ENCODE results near the gene SLC6A1. TPM values are rescaled to one million over a fixed set of nuclear protein-coding genes. Genes with fewer than 3 reads are reported as not detected.

The SLC6A1 gene
- total and polyA plus RNA-seq, 3 donors from 2014 or later, result 13.9 to 14.7 (median 14.4) TPM

DNA sequence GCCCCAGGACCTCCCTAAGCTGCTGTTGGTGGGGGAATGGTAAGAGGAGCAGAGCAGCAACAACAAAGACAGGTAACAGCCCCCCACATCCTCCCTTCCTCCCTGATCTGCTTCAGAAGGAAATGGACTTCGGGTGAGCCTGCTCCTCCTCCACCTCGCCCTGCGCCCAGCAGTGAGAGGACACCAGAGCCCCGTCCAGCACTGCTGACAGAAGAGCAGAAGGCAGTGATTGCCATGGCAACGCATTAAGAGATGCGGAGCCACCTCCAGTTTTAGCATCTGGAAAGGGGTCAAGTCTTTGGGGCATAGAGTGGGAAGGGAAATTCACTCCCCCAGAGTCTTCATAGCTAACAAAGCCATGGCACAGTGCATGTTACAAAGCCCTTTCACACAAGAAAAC, 84.2 kb downstream of the SLC6A1 start:
- Histone ChIP-seq H3K27me3 (no peaks in the 10 kb centered on the region), H3K9me3 (no peaks in the 10 kb centered on the region), H3K36me3 (ENCODE audit: low read depth, missing control alignments) (no peaks in the 10 kb centered on the region), H3K4me3 (no peak overlapping the region), H3K27ac (no peak overlapping the region), H3K4me1 (no peaks in the 10 kb centered on the region)
- TF ChIP-seq, protein P1, sequence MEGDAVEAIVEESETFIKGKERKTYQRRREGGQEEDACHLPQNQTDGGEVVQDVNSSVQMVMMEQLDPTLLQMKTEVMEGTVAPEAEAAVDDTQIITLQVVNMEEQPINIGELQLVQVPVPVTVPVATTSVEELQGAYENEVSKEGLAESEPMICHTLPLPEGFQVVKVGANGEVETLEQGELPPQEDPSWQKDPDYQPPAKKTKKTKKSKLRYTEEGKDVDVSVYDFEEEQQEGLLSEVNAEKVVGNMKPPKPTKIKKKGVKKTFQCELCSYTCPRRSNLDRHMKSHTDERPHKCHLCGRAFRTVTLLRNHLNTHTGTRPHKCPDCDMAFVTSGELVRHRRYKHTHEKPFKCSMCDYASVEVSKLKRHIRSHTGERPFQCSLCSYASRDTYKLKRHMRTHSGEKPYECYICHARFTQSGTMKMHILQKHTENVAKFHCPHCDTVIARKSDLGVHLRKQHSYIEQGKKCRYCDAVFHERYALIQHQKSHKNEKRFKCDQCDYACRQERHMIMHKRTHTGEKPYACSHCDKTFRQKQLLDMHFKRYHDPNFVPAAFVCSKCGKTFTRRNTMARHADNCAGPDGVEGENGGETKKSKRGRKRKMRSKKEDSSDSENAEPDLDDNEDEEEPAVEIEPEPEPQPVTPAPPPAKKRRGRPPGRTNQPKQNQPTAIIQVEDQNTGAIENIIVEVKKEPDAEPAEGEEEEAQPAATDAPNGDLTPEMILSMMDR (IDR thresholded peaks at IDR 0.05), result no peak
- intact Hi-C loops (cut with DNase I; ENCODE audit: low total_unique reads), result no loop called here
- 52 to 57% methylated on average over 6 of the region's 6 CpGs for whole genome bisulfite sequencing, 2 donors
- no peak for DNase-seq

DNA sequence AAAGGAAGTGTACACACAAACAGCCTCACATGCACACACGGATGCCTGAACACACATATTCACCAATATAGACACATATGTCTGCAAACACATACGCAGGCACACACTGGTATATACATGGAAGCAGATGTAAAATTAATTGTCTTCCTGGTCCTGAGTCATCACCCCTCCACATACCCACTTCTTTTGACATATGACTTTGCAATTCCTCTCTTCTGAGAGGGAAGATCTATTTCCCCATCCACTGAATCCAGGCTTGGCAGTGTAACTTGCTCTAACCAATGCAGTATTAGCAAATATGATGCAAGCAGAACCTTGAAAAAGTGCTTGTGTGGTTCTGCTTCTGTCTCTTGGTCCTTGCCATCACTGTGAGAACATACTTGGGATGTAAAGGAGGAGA, 84.9 kb downstream of the SLC6A1 start:
- intact Hi-C loops (cut with DNase I; ENCODE audit: low total_unique reads), result no loop called here
- Histone ChIP-seq H3K27me3 (no peaks in the 10 kb centered on the region), H3K4me1 (no peaks in the 10 kb centered on the region), H3K36me3 (ENCODE audit: low read depth, missing control alignments) (no peaks in the 10 kb centered on the region), H3K4me3 (no peak overlapping the region), H3K9me3 (no peaks in the 10 kb centered on the region), H3K27ac (no peak overlapping the region)
- TF ChIP-seq, protein P1 (IDR thresholded peaks at IDR 0.05), result no peak
- no peak for TF ChIP-seq POLR2A (IDR thresholded peaks at IDR 0.05)
- WGBS, 2 donors, result 93 to 94% methylated on average over 2 of the region's 2 CpGs
- DNase-seq, result no peak

DNA sequence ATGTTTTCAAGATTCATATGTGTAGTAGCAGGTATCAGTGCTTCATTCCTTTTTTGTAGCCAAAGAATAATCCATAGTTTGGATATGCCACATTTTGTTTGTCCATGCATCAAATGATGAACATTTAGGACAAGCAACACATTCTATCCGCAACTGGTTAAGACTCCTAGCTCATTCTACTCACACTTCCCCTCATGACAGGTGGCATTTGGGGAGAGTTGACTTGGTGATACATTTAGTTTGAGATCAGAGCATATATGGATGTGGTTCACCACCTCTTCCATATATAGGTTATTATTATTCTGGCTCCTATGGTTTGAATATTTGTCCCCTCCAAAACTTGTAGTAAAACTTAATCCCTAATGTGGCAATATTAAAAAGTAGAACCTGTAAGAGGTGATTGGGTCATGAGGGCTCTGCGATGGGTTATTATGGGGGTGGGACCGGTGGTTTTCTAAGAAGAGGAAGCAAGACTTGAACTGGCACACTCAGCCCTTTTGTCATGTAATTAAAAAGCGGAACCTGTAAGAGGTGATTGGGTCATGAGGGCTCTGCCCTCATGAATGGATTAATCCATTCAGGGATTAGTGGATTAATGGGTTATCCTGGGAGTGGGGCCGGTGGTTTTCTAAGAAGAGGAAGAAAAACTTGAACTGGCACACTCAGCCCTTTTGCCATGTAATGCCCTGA, 86.4 kb downstream of the SLC6A1 start:
- intact Hi-C loops (cut with DNase I; ENCODE audit: low total_unique reads), result no loop called here
- Histone ChIP-seq H3K27me3 (no peaks in the 10 kb centered on the region), H3K4me1 (no peaks in the 10 kb centered on the region), H3K36me3 (ENCODE audit: low read depth, missing control alignments) (no peaks in the 10 kb centered on the region), H3K9me3 (no peaks in the 10 kb centered on the region), H3K4me3 (no peak overlapping the region), H3K27ac (no peak overlapping the region)
- DNase-seq, result no peak
- TF ChIP-seq POLR2A (IDR thresholded peaks at IDR 0.05), result no peak
- TF ChIP-seq, protein P1 (IDR thresholded peaks at IDR 0.05), result no peak
- 82 to 85% methylated on average over 5 of the region's 5 CpGs for WGBS, 2 donors

DNA sequence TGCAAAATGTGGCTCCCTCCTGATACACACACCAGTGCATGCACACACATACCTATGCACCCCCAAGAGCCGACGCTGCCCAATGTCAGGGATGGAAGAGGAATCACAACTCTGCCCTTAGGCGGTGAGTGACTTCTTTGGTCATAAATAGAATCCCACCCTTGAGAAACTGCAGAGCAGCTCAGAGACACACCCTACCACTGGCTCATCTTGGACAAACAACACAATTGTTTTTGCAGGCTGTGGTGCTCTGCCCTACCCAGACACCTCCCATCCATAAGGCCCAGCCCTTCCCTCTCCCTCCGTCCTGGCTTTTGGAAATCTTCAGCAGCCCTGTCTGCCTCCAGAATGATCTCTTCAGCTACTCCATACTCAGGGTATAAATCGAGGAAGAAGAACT, 87.9 kb downstream of the SLC6A1 start:
- Histone ChIP-seq H3K4me1 (no peaks in the 10 kb centered on the region), H3K36me3 (ENCODE audit: low read depth, missing control alignments) (no peaks in the 10 kb centered on the region), H3K4me3 (no peak overlapping the region), H3K27ac (no peak overlapping the region), H3K27me3 (no peaks in the 10 kb centered on the region), H3K9me3 (no peaks in the 10 kb centered on the region)
- TF ChIP-seq, protein P1 (IDR thresholded peaks at IDR 0.05), result no peak
- no peak for TF ChIP-seq POLR2A (IDR thresholded peaks at IDR 0.05)
- WGBS, 2 donors, result 87 to 88% methylated on average over 5 of the region's 5 CpGs
- no peak for DNase-seq
- intact Hi-C loops (cut with DNase I; ENCODE audit: low total_unique reads), result no loop called here

DNA sequence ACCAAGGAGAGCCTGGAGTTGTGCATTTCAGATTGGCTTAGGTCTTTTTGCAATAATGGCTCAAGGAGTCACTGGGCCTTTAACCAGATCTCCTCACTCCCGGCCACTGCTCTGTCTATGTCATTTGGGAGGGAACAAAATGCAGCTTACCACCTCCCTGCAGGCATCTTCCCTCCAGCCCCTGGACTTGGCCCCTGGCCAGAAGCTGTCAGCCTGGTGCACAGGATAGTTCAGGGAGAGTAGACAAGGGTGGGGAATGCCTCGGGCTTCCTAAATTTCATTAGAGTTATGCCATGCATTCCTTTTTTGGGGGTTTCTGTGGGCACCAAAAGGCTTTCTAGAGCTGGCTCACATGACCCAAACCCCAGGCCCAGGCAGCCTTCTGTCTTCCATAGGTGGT, 91.5 kb downstream of the SLC6A1 start:
- DNase-seq, result no peak
- no peak overlapping the region for H3K4me3 ChIP-seq
- whole genome bisulfite sequencing, 2 donors, result 43 to 78% methylated on average over 1 to 2 of the region's 2 CpGs

More for the DNA sequence above, 91.5 kb downstream of the SLC6A1 start:
- no peaks in the 10 kb centered on the region for H3K27me3 ChIP-seq
- TF ChIP-seq, protein P1 (IDR thresholded peaks at IDR 0.05), result no peak
- TF ChIP-seq POLR2A (IDR thresholded peaks at IDR 0.05), result no peak
- intact Hi-C loops (cut with DNase I; ENCODE audit: low total_unique reads), result no loop called here
- no peaks in the 10 kb centered on the region for H3K36me3 ChIP-seq (ENCODE audit: low read depth, missing control alignments)
- H3K4me1 ChIP-seq, result no peaks in the 10 kb centered on the region
- H3K9me3 ChIP-seq, result no peaks in the 10 kb centered on the region
- H3K27ac ChIP-seq, result no peak overlapping the region
